ENCODE data around the gene TCF12. TPM values are rescaled to one million over a fixed set of nuclear protein-coding genes. Genes with fewer than 3 reads are reported as not detected.

Gene TCF12
- total and polyA plus RNA-seq, 2 donors (not counting 3 experiments of a cell fraction or from before 2014, with no cell fraction given) = 72.1 to 133 TPM

GRCh38 chr15:57201578-57201977 is 283.1 kb downstream of the TCF12 start:
- ChIA-PET CTCF (no interaction called here), POLR2A (no interaction called here)
- FAIRE-seq = no peak
- Histone ChIP-seq H3K4me2 (ENCODE audit: insufficient read depth, low read length) (no peak overlapping the region), H4K20me1 (replicated peaks; ENCODE audit: control insufficient read depth, extremely low read depth, insufficient read depth, low read length) (no peaks in the 10 kb centered on the region), H3K9ac (replicated peaks; ENCODE audit: extremely low read depth, insufficient read depth, low read length) (no peak overlapping the region), H3K9me3 (replicated peaks; ENCODE audit: control insufficient read depth, insufficient read depth, low read length) (no peaks in the 10 kb centered on the region), H3K79me2 (ENCODE audit: control insufficient read depth, insufficient read depth, low read length) (peaks cover 4% of the 10 kb centered on the region), H3K27ac (ENCODE audit: insufficient read depth, low read depth, low read length) (no peak overlapping the region), H3K4me1 (ENCODE audit: control insufficient read depth, extremely low read depth, insufficient read depth, low read length) (peaks cover 12% of the 10 kb centered on the region), H3K27me3 (ENCODE audit: control insufficient read depth in 2 of 2, insufficient read depth in 2 of 2, low read length in 2 of 2) (no peaks in the 10 kb centered on the region), H3K9me1 (replicated peaks; ENCODE audit: control insufficient read depth, extremely low read depth, insufficient read depth, low read length) (no peaks in the 10 kb centered on the region), H2AFZ (ENCODE audit: low read depth, low read length) (no peak overlapping the region), H3K4me3 (replicated peaks in 1 of 3; ENCODE audit: insufficient read depth in 1 of 3, low read depth in 1 of 3, low read length in 3 of 3) (no peak overlapping the region), H3K36me3 (ENCODE audit: control insufficient read depth in 2 of 2, extremely low read depth in 1 of 2, insufficient read depth in 2 of 2, low read length in 2 of 2) (peaks cover 0 to 3% of the 10 kb centered on the region in 2 experiments)
- no peak for DNase-seq (ENCODE audit: low read depth, low spot score)
- BruUV-seq (replicated peaks) = no TSS peak
- TF ChIP-seq MAX (IDR thresholded peaks at IDR 0.05; ENCODE audit: insufficient read depth, insufficient read length) = no peak
- TF ChIP-seq MYC (IDR thresholded peaks at IDR 0.05; ENCODE audit: low read depth, low read length) = no peak
- no peak for TF ChIP-seq CTCF (IDR thresholded peaks at IDR 0.05; ENCODE audit: extremely low read depth in 1 of 2, insufficient read depth in 1 of 2, low read depth in 1 of 2, low read length in 2 of 2)
- TF ChIP-seq FOS (IDR thresholded peaks at IDR 0.05; ENCODE audit: borderline replicate concordance, insufficient read depth, low read length) = no peak
- TF ChIP-seq GATA2 (IDR thresholded peaks at IDR 0.05; ENCODE audit: insufficient read depth, insufficient read length, low read depth, low read length) = no peak
- TF ChIP-seq JUN (IDR thresholded peaks at IDR 0.05; ENCODE audit: borderline replicate concordance, insufficient read depth, insufficient read length, low read depth) = no peak
- TF ChIP-seq POLR2AphosphoS5 (IDR thresholded peaks at IDR 0.05; ENCODE audit: insufficient read depth, low read depth, low read length) = no peak
- intact Hi-C loops (cut with micrococcal nuclease) (no loop called here), dilution Hi-C loops (cut with MboI; ENCODE audit: extremely low pct_ligation_motif_present, low sequenced_read_pairs) (no loop called here)
